AG04449 (cell line): Measurements from ENCODE around the gene TAF1B.

Source experiments
- CTCF ChIA-PET: fragments of 350-600 bp; formaldehyde crosslinking; extraction: SDS; loops from one replicate; lab custom pipeline; 2021; ENCODE audit warnings: antibody characterized with exemption; lab: Yijun Ruan, JAX
- POLR2A ChIA-PET: fragments of 400-600, 350-600 bp; formaldehyde crosslinking; extraction: SDS; loops from one replicate; lab custom pipeline; 2020; ENCODE audit warnings: antibody characterized with exemption, inconsistent platforms; lab: Yijun Ruan, JAX
- DNase-seq: peaks from one replicate; pipeline ENCODE4 v3.0.0-alpha.2; 2010; ENCODE audit warnings: low read depth, low spot score
- H3K4me3 ChIP-seq: 2 replicates; pipeline ENCODE4 v1.5.1; 2011; ENCODE audit warnings: low read depth, mild to moderate bottlenecking, control low read depth, low read length
- TF ChIP-seq, protein P1 (sequence below): IDR thresholded peaks from one replicate; pipeline ENCODE4 v1.5.1; 2011; ENCODE audit warnings: mild to moderate bottlenecking, moderate library complexity, low read length, control low read depth, inconsistent platforms; ENCODE audit not compliant: insufficient read depth; ENCODE audit errors: missing control alignments

TAF1B gene

GRCh38 chr2:9981655-9982054, 138.4 kb downstream of the TAF1B start:
- ChIA-PET CTCF (interaction anchor here (0.7 to 8.4 kb wide), 7 partner anchors 10 to 212 kb away, joined by 3 to 67 read pairs (median 44); no protein-coding TSS in a partner anchor), POLR2A (no interaction called here)
- no peak for DNase-seq
- TF ChIP-seq, protein P1, sequence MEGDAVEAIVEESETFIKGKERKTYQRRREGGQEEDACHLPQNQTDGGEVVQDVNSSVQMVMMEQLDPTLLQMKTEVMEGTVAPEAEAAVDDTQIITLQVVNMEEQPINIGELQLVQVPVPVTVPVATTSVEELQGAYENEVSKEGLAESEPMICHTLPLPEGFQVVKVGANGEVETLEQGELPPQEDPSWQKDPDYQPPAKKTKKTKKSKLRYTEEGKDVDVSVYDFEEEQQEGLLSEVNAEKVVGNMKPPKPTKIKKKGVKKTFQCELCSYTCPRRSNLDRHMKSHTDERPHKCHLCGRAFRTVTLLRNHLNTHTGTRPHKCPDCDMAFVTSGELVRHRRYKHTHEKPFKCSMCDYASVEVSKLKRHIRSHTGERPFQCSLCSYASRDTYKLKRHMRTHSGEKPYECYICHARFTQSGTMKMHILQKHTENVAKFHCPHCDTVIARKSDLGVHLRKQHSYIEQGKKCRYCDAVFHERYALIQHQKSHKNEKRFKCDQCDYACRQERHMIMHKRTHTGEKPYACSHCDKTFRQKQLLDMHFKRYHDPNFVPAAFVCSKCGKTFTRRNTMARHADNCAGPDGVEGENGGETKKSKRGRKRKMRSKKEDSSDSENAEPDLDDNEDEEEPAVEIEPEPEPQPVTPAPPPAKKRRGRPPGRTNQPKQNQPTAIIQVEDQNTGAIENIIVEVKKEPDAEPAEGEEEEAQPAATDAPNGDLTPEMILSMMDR, result no peak
- H3K4me3 ChIP-seq, result no peak overlapping the region

GRCh38 chr2:9982248-9982647, 139.0 kb downstream of the TAF1B start:
- ChIA-PET POLR2A (no interaction called here), CTCF (interaction anchor here (1.1 to 8.4 kb wide), 9 partner anchors 11 to 212 kb away, joined by 3 to 67 read pairs (median 14); no protein-coding TSS in a partner anchor)
- no peak overlapping the region for H3K4me3 ChIP-seq
- DNase-seq, result peak; percentile 80
- TF ChIP-seq, protein P1, result no peak

GRCh38 chr2:9982891-9983290, 139.6 kb downstream of the TAF1B start:
- CTCF ChIA-PET, result interaction anchor here (0.9 to 8.4 kb wide), 11 partner anchors 9 to 506 kb away, joined by 3 to 67 read pairs (median 14); partner anchors contain the start of gene TAF1B
- TF ChIP-seq, protein P1, result no peak
- no peak for DNase-seq
- POLR2A ChIA-PET, result no interaction called here
- no peak overlapping the region for H3K4me3 ChIP-seq

DNA sequence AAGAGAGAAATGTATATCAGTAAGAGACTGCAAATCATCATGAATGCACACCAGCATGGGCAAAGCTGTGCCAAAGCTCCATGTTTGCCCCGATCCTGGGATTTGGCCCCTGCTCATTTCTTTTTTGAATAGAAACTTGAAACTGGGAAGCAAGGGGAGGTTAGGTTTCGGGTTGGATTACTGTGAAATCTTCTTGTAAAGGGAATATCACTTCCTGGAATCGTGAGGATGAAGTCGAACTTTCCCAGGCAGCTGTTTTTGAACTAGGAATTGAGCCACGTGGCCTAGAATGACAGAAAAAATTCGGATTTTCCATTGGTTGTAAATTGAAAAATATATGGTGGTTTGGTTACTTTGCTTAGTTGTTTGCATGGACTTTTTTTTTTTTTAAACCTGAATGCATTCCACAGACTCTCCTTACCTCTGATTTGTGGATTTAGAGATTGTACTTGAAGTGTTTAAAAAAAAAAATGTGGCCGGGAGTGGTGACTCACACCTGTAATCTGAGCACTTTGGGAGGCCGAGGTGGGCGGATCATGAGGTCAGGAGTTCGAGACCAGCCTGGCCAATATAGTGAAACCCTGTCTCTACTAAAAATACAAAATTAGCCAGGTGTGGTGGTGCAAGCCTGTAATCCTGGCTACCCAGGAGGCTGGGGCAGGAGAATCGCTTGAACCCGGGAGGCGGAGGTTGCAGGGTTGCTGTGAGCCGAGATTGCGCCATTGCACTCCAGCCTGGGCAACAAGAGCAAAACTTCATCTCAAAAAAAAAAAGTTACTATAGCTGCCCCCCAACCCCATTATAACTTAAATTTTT, 140.3 kb downstream of the TAF1B start:
- TF ChIP-seq, protein P1, result no peak
- DNase-seq, result no peak
- H3K4me3 ChIP-seq, result no peak overlapping the region
- ChIA-PET POLR2A (interaction anchor here (1.6 kb wide), 1 partner anchor 25 kb away, joined by 4 read pairs; no protein-coding TSS in a partner anchor), CTCF (interaction anchor here (0.7 to 8.4 kb wide), 41 partner anchors 8 to 507 kb away, joined by 3 to 67 read pairs (median 5); partner anchors contain the start of gene TAF1B)
